Astrocyte (in vitro differentiated cells and primary cell): ENCODE results near the gene EGF. TPM values are rescaled to one million over a fixed set of nuclear protein-coding genes. Genes with fewer than 3 reads are reported as not detected.

Experiments
- DNase-seq: peaks from one replicate; pipeline ENCODE4 v3.0.0-alpha.2; 2010; ENCODE audit warnings: low read depth
- FAIRE-seq: peaks from 2 replicates; lab custom pipeline; 2011; peaks lifted over from hg19 to GRCh38; lab: Jason Lieb, UNC
- H2AFZ ChIP-seq: 2 replicates; pipeline ENCODE4 v1.6.0; 2012; ENCODE audit warnings: low read depth, low read length, inconsistent platforms
- H3K27ac ChIP-seq: 2 replicates; pipeline ENCODE4 v1.5.1; 2011; ENCODE audit warnings: low read depth, low read length, inconsistent platforms
- H3K27me3 ChIP-seq: 2 replicates; pipeline ENCODE4 v1.6.0; 2011; ENCODE audit warnings: low read length, inconsistent platforms; ENCODE audit not compliant: insufficient read depth
- H3K36me3 ChIP-seq: 2 replicates; pipeline ENCODE4 v1.5.1; 2011; ENCODE audit warnings: low read length, inconsistent platforms; ENCODE audit not compliant: insufficient read depth
- H3K4me1 ChIP-seq: 2 replicates; pipeline ENCODE4 v1.5.1; 2011; ENCODE audit warnings: low read length, inconsistent platforms; ENCODE audit not compliant: insufficient read depth
- H3K4me2 ChIP-seq: 2 replicates; pipeline ENCODE4 v1.6.0; 2012; ENCODE audit warnings: low read length, inconsistent platforms
- H3K4me3 ChIP-seq: 2 replicates; pipeline ENCODE4 v1.5.1; 2011; ENCODE audit warnings: low read depth, mild to moderate bottlenecking, low read length, inconsistent platforms; ENCODE audit not compliant: insufficient read depth
- H3K79me2 ChIP-seq: 2 replicates; pipeline ENCODE4 v1.6.0; 2012; ENCODE audit warnings: mild to moderate bottlenecking, low read length, inconsistent platforms; ENCODE audit not compliant: insufficient read depth
- H3K9ac ChIP-seq: 2 replicates; pipeline ENCODE4 v1.6.0; 2012; ENCODE audit warnings: mild to moderate bottlenecking, low read length, inconsistent platforms
- H3K9me3 ChIP-seq: 2 replicates; pipeline ENCODE4 v1.5.1; 2012; ENCODE audit warnings: low read depth, mild to moderate bottlenecking, low read length, inconsistent platforms; ENCODE audit not compliant: insufficient read depth
- H4K20me1 ChIP-seq: 2 replicates; pipeline ENCODE4 v1.6.0; 2012; ENCODE audit warnings: low read length, inconsistent platforms; ENCODE audit not compliant: insufficient read depth
- H3K27ac Mint-ChIP-seq: one replicate; pipeline ENCODE4 v1.8.0; 2021; ENCODE audit warnings: mild to moderate bottlenecking, mixed read lengths; ENCODE audit not compliant: unreplicated experiment
- H3K27me3 Mint-ChIP-seq: one replicate; pipeline ENCODE4 v1.8.0; 2021; ENCODE audit warnings: low read depth, mixed read lengths; ENCODE audit not compliant: unreplicated experiment
- H3K36me3 Mint-ChIP-seq: one replicate; pipeline ENCODE4 v1.8.0; 2021; ENCODE audit warnings: low read depth, mixed read lengths; ENCODE audit not compliant: unreplicated experiment
- H3K4me1 Mint-ChIP-seq: one replicate; pipeline ENCODE4 v1.8.0; 2021; ENCODE audit warnings: low read depth, mixed read lengths; ENCODE audit not compliant: unreplicated experiment
- H3K4me3 Mint-ChIP-seq: one replicate; pipeline ENCODE4 v1.8.0; 2021; ENCODE audit warnings: mild to moderate bottlenecking, moderate library complexity, mixed read lengths; ENCODE audit not compliant: unreplicated experiment
- H3K9me3 Mint-ChIP-seq: one replicate; pipeline ENCODE4 v1.8.0; 2021; ENCODE audit warnings: mild to moderate bottlenecking, mixed read lengths; ENCODE audit not compliant: unreplicated experiment
- CTCF ChIP-seq: IDR thresholded peaks from 2 replicates; pipeline ENCODE4 v1.5.1; 2011; ENCODE audit warnings: low read depth, mild to moderate bottlenecking, inconsistent platforms, low read length, moderate library complexity; ENCODE audit not compliant: insufficient read depth
- EZH2 ChIP-seq: IDR thresholded peaks from 2 replicates; pipeline ENCODE4 v1.6.1; 2012; ENCODE audit warnings: mild to moderate bottlenecking, low read length, inconsistent platforms; ENCODE audit not compliant: insufficient read depth
- total RNA-seq: library from RNA; stranded (reverse); gene quantifications from 2 replicates; pipeline ENCODE4 v1.2.1, GENCODE V29; 2021

EGF gene
- total RNA-seq, 1 donor from 2014 or later = 22.9 TPM

GRCh38 chr4:109870061-109870460 is 42.6 kb upstream of the EGF start:
- Histone ChIP-seq H3K4me2 (no peak overlapping the region), H3K27me3 (no peaks in the 10 kb centered on the region), H4K20me1 (no peaks in the 10 kb centered on the region), H2AFZ (no peak overlapping the region), H3K9me3 (no peaks in the 10 kb centered on the region), H3K9ac (no peak overlapping the region), H3K79me2 (no peaks in the 10 kb centered on the region), H3K4me3 (no peak overlapping the region), H3K27ac (no peak overlapping the region), H3K4me1 (no peaks in the 10 kb centered on the region), H3K36me3 (no peaks in the 10 kb centered on the region)
- Mint-ChIP-seq H3K27ac (no peak overlapping the region), H3K27me3 (peaks cover 8% of the 10 kb centered on the region), H3K9me3 (no peaks in the 10 kb centered on the region), H3K4me3 (no peak overlapping the region), H3K36me3 (peaks cover 5% of the 10 kb centered on the region), H3K4me1 (no peaks in the 10 kb centered on the region)
- DNase-seq (no peak), FAIRE-seq (no peak)
- TF ChIP-seq EZH2 = no peak
- TF ChIP-seq CTCF = no peak

- H3K4me3 ChIP-seq = no peak overlapping the region
- Mint-ChIP-seq H3K4me3 (no peak overlapping the region), H3K27me3 (peaks cover 8% of the 10 kb centered on the region), H3K9me3 (no peaks in the 10 kb centered on the region), H3K27ac (no peak overlapping the region), H3K36me3 (peaks cover 5% of the 10 kb centered on the region), H3K4me1 (no peaks in the 10 kb centered on the region)
- H3K79me2 ChIP-seq = no peaks in the 10 kb centered on the region
- H3K9me3 ChIP-seq = no peaks in the 10 kb centered on the region
- no peaks in the 10 kb centered on the region for H3K36me3 ChIP-seq
- TF ChIP-seq EZH2 = no peak
- TF ChIP-seq CTCF = no peak
- no peak overlapping the region for H3K4me2 ChIP-seq
- no peak overlapping the region for H3K27ac ChIP-seq
- DNase-seq (no peak), FAIRE-seq (no peak)
- H3K27me3 ChIP-seq = no peaks in the 10 kb centered on the region
- H3K9ac ChIP-seq = no peak overlapping the region
- no peak overlapping the region for H2AFZ ChIP-seq
- no peaks in the 10 kb centered on the region for H4K20me1 ChIP-seq
- H3K4me1 ChIP-seq = no peaks in the 10 kb centered on the region
These were observed 40.6 kb upstream of the EGF start for GRCh38 chr4:109872065-109872464.

- H3K4me1 Mint-ChIP-seq = no peaks in the 10 kb centered on the region
- Histone ChIP-seq H3K27me3 (no peaks in the 10 kb centered on the region), H3K9me3 (no peaks in the 10 kb centered on the region), H3K79me2 (no peaks in the 10 kb centered on the region), H2AFZ (no peak overlapping the region), H3K27ac (no peak overlapping the region), H4K20me1 (no peaks in the 10 kb centered on the region), H3K4me1 (no peaks in the 10 kb centered on the region), H3K4me3 (no peak overlapping the region), H3K4me2 (no peak overlapping the region), H3K36me3 (no peaks in the 10 kb centered on the region), H3K9ac (no peak overlapping the region)
- no peak for FAIRE-seq
- H3K9me3 Mint-ChIP-seq = no peaks in the 10 kb centered on the region
- H3K36me3 Mint-ChIP-seq = peaks cover 5% of the 10 kb centered on the region
- H3K27ac Mint-ChIP-seq = no peak overlapping the region
- no peak overlapping the region for H3K4me3 Mint-ChIP-seq
- TF ChIP-seq EZH2 (no peak), CTCF (no peak)
- peaks cover 8% of the 10 kb centered on the region for H3K27me3 Mint-ChIP-seq
- DNase-seq = no peak
These were observed 39.6 kb upstream of the EGF start for GRCh38 chr4:109872950-109873656.
